Hematopoietic multipotent progenitor cell (in vitro differentiated cells): Measurements from ENCODE around the gene DDX5. TPM values are rescaled to one million over a fixed set of nuclear protein-coding genes. Genes with fewer than 3 reads are reported as not detected.

Source experiments
- DNase-seq, 3 donors: peaks; one replicate each; pipeline ENCODE4 v3.0.0-alpha.2; 2011 to 2015; ENCODE audit warnings: low read depth in 2 of 3, low spot score in 2 of 3
- small RNA-seq: library from RNA; depleted of rRNA; stranded (forward); fragments of <200 nt; gene quantifications from one replicate; pipeline ENCODE3, GENCODE V24; 2012
- total RNA-seq: library from RNA; depleted of rRNA; stranded (reverse); fragments of >200 nt; gene quantifications from one replicate; pipeline ENCODE4 v1.2.3, GENCODE V29; 2012

DDX5 gene
- total RNA-seq, 1 donor: 294 TPM

DNA sequence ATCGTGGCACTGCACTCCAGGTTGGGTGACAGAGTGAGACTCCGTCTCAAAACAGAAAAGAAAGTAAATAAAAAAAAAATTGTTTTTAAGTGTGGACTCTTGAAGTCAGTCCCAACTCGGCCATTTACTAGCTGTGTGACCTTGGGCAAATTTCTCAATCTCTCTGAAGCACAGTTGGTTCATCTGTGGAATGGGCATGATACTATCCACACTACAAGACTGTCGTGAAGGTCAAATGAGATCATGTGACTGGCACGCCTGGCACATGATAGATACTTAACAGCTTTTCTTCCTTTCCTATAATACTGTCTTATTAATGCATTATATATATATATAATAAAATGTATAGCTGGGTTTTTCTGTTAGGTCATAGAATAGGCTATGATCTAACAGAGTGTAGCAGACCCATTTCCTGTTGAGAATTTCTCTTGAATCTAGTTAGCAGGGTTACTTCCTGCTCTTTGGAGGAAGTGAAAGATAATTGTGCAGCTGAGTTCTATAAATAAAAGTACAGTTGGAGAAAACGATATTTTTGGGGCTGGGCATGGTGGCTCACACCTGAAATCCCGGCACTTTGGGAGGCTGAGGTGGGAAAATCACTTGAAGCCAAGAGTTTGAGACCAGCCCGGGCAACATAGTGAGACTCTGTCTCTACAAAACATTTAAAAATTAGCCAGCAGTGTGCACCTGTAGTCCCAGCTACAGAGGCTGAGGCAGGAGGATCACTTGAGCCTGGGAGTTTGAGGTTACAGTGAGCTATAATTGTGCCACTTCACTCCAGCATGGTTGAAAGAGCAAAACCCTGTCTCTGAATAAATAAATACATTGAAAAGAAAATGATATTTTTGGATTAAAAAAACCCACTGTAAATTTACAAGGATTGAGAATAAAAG is 49.9 kb downstream of the DDX5 start:
- peak in 2 of 3 donors; percentile 18 to 39 for DNase-seq

DNA sequence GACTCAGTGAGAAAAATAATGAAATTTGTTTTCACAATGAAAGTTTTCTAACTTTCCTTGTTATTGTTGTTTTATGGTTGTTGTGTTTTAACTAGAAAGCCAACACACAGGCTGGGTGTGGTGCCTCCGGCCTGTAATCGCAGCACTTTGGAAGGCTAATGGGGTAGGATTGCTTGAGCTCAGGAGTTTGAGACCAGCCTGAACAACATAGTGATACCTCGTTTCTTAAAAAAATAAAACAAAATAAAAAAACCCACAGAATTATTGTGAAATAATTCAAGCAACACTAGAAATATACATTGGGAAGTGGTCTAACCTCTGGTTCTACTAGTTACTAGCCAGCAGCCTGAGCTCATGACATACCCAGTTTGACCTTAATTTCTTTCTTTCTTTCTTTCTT is 56.5 kb downstream of the DDX5 start:
- DNase-seq: peak in 1 of 3 donors; percentile 9

DNA sequence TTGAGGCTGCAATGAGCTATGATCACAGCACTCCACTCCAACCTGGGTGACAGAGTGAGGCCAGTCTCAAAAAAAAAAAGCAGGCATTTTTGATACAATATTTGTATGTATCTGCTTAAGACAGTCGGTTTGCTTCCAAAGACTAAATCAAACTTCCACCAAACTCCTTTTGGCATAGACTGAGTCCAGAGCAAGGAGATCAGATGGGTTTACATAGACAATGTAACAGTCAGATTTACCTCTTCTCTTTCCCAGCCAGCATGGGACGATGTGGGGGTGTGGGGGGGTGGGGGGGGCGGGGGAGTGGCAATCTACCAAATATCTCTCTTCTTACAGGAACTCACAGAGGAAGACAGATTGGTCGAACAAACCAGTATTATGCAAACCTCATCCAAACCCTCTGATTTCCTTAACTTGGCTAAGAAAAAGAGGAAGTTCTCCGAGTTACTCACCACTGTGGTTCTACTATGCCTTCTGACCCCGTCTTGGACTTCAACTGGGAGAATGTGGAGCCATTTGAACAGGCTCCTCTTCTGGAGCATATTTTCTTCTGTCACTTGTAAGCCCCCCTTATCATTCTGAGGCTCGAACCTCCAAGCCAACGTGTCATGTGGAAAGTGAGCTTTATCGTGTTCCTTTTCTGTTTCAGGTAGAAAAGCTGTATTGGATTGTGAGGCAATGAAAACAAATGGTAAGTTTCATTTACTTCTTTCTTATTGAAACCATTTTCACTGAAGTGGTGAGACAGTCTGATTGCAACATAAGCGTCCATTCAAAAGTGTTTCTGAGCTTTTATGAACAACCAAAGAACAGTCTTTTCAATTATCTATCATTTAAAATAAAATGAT is 57.2 kb downstream of the DDX5 start, which contains the start of gene MILR1:
MILR1 (plus strand) TSS at position 451 of the 848 bp plus-strand sequence; CDS start at position 505, 54 bp downstream.
- DNase-seq: peak in 2 of 3 donors; percentile 93 to 98

Small RNA genes within 50 kb of the gene (small RNA-seq; reads per million reads assigned to genes)
- not detected for gene ATP5MFP4

Other genes with a start within 250 kb of the DDX5 start
- gene TEX2, start 243.0 kb downstream of the DDX5 start, total RNA-seq: 17.5 TPM
- gene PECAM1, start 115.4 kb downstream of the DDX5 start, total RNA-seq: 180 TPM
- 5.7 TPM for gene MILR1, start 57.2 kb downstream of the DDX5 start, total RNA-seq
- 16.7 TPM for gene POLG2, start 9.2 kb downstream of the DDX5 start, total RNA-seq
- gene CEP95, start 688 bp upstream of the DDX5 start, total RNA-seq: 28.0 TPM
- 15.3 TPM for gene SMURF2, start 156.0 kb upstream of the DDX5 start, total RNA-seq